Stimulated activated naive CD8-positive, alpha-beta T cell treated with anti-CD3 and anti-CD28 coated beads, Interleukin-15, amount 100 ng/mL, for 72 hours (primary cell): ENCODE results near the gene RETREG3.
"Not testable (repeated sequence)": the region's sequence is repeated elsewhere in the genome, so short reads cannot be mapped to it uniquely, and the experiment has no call there.

ENCODE experiments used
- ATAC-seq: fragments of 150-1000 bp; cut with Tn5 transposase; 2 replicates; pipeline ENCODE4 v1.10.0; 2021; ENCODE audit warnings: mild to moderate bottlenecking, moderate library complexity
- DNase-seq, 2 donors: peaks; one replicate each; pipeline ENCODE4 v3.0.0; 2021 to 2022
- H3K27ac Mint-ChIP-seq, 2 donors: one replicate each; pipeline ENCODE4 v1.8.0; 2022; ENCODE audit warnings: mild to moderate bottlenecking in 2 of 2, mixed read lengths in 2 of 2, moderate library complexity in 2 of 2
- H3K27me3 Mint-ChIP-seq: one replicate; pipeline ENCODE4 v1.8.0; 2022; ENCODE audit warnings: mixed read lengths
- H3K4me1 Mint-ChIP-seq: one replicate; pipeline ENCODE4 v1.8.0; 2022; ENCODE audit warnings: mild to moderate bottlenecking, mixed read lengths
- H3K4me3 Mint-ChIP-seq, 2 donors: one replicate each; pipeline ENCODE4 v1.8.0; 2022; ENCODE audit warnings: mild to moderate bottlenecking in 2 of 2, mixed read lengths in 2 of 2, moderate library complexity in 1 of 2
- H3K9me3 Mint-ChIP-seq, 2 donors: one replicate each; pipeline ENCODE4 v1.8.0; 2022; ENCODE audit warnings: mixed read lengths in 2 of 2

The RETREG3 gene

GRCh38 chr17:42623271-42623670 is 14.1 kb upstream of the RETREG3 start:
- ATAC-seq (no peak), DNase-seq (no peak)
- Mint-ChIP-seq H3K4me1 (peaks cover 11% of the 10 kb centered on the region), H3K27me3 (no peaks in the 10 kb centered on the region), H3K4me3 (no peak overlapping the region), H3K9me3 (no peaks in the 10 kb centered on the region), H3K27ac (no peak overlapping the region)

- not testable (repeated sequence) for ATAC-seq, H3K27me3 Mint-ChIP-seq, H3K4me3 Mint-ChIP-seq, DNase-seq, H3K9me3 Mint-ChIP-seq, H3K27ac Mint-ChIP-seq
- peaks cover 17% of the 10 kb centered on the region for H3K4me1 Mint-ChIP-seq
These were observed 12.8 kb upstream of the RETREG3 start for GRCh38 chr17:42621987-42622386.

- H3K4me3 Mint-ChIP-seq: no peak overlapping the region
- ATAC-seq (peak; percentile 20), DNase-seq (no peak)
- H3K27ac Mint-ChIP-seq: no peak overlapping the region
- peaks cover 17% of the 10 kb centered on the region for H3K4me1 Mint-ChIP-seq
- no peaks in the 10 kb centered on the region for H3K27me3 Mint-ChIP-seq
- H3K9me3 Mint-ChIP-seq: no peaks in the 10 kb centered on the region
These were observed 9.4 kb upstream of the RETREG3 start for GRCh38 chr17:42618442-42619150.

- Mint-ChIP-seq H3K4me1 (peaks cover 17% of the 10 kb centered on the region), H3K9me3 (no peaks in the 10 kb centered on the region), H3K27ac (peak overlapping the region in 1 of 2 donors; percentile 19), H3K4me3 (no peak overlapping the region), H3K27me3 (no peaks in the 10 kb centered on the region)
- no peak for DNase-seq
- ATAC-seq: peak; percentile 35
These were observed 8.8 kb upstream of the RETREG3 start for GRCh38 chr17:42617956-42618431.

- Mint-ChIP-seq H3K4me3 (no peak overlapping the region), H3K9me3 (no peaks in the 10 kb centered on the region), H3K4me1 (peaks cover 11% of the 10 kb centered on the region), H3K27ac (peak overlapping the region in 1 of 2 donors; percentile 16), H3K27me3 (no peaks in the 10 kb centered on the region)
- no peak for DNase-seq
- ATAC-seq: no peak
These were observed 4.6 kb upstream of the RETREG3 start for GRCh38 chr17:42613699-42614295.

GRCh38 chr17:42612013-42612412 is 2.8 kb upstream of the RETREG3 start:
- DNase-seq: no peak
- Mint-ChIP-seq H3K27me3 (no peaks in the 10 kb centered on the region), H3K4me3 (no peak overlapping the region), H3K4me1 (peaks cover 10% of the 10 kb centered on the region), H3K9me3 (no peaks in the 10 kb centered on the region), H3K27ac (no peak overlapping the region)
- ATAC-seq: no peak

- H3K27me3 Mint-ChIP-seq: not testable (repeated sequence)
These were observed 934 bp upstream of the RETREG3 start for GRCh38 chr17:42609814-42610801.

GRCh38 chr17:42608305-42609181 is 631 bp downstream of the RETREG3 start:
- H3K9me3 Mint-ChIP-seq: no peaks in the 10 kb centered on the region
- peaks cover 43% of the 10 kb centered on the region for H3K4me1 Mint-ChIP-seq
- no peaks in the 10 kb centered on the region for H3K27me3 Mint-ChIP-seq
- DNase-seq (peak in 1 of 2 donors; percentile 15), ATAC-seq (peak; percentile 74)
- peak overlapping the region; percentile 95 to 98 for H3K27ac Mint-ChIP-seq
- peak overlapping the region; percentile 95 to 99 for H3K4me3 Mint-ChIP-seq

More at GRCh38 chr17:42609814-42610801, 934 bp upstream of the RETREG3 start:
- peak overlapping the region; percentile 94 to 98 for H3K27ac Mint-ChIP-seq
- ATAC-seq (peak; percentile 0), DNase-seq (peak in 1 of 2 donors; percentile 37)
- H3K4me3 Mint-ChIP-seq: peak overlapping the region; percentile 95 to 99
- not testable (repeated sequence) for H3K9me3 Mint-ChIP-seq
- H3K4me1 Mint-ChIP-seq: peaks cover 29% of the 10 kb centered on the region

GRCh38 chr17:42607769-42608168 is 1.4 kb downstream of the RETREG3 start:
- H3K4me1 Mint-ChIP-seq: peaks cover 50% of the 10 kb centered on the region
- DNase-seq: no peak
- ATAC-seq: no peak
- no peaks in the 10 kb centered on the region for H3K27me3 Mint-ChIP-seq
- no peak overlapping the region for H3K27ac Mint-ChIP-seq
- no peaks in the 10 kb centered on the region for H3K9me3 Mint-ChIP-seq
- H3K4me3 Mint-ChIP-seq: peak overlapping the region; percentile 95 to 99

- Mint-ChIP-seq H3K27ac (peak overlapping the region in 1 of 2 donors; percentile 3), H3K4me1 (peaks cover 65% of the 10 kb centered on the region), H3K4me3 (no peak overlapping the region), H3K9me3 (no peaks in the 10 kb centered on the region), H3K27me3 (no peaks in the 10 kb centered on the region)
- DNase-seq (no peak), ATAC-seq (no peak)
These were observed 5.9 kb downstream of the RETREG3 start for GRCh38 chr17:42603318-42603717.

GRCh38 chr17:42598905-42599304 is 10.3 kb downstream of the RETREG3 start:
- DNase-seq: no peak
- H3K4me3 Mint-ChIP-seq: no peak overlapping the region
- peaks cover 27% of the 10 kb centered on the region for H3K4me1 Mint-ChIP-seq
- ATAC-seq: no peak
- H3K27me3 Mint-ChIP-seq: no peaks in the 10 kb centered on the region
- no peaks in the 10 kb centered on the region for H3K9me3 Mint-ChIP-seq
- peak overlapping the region in 1 of 2 donors; percentile 5 for H3K27ac Mint-ChIP-seq

GRCh38 chr17:42596386-42596785 is 12.8 kb downstream of the RETREG3 start:
- ATAC-seq: no peak
- Mint-ChIP-seq H3K4me3 (no peak overlapping the region), H3K27me3 (no peaks in the 10 kb centered on the region), H3K9me3 (no peaks in the 10 kb centered on the region), H3K4me1 (peaks cover 18% of the 10 kb centered on the region), H3K27ac (no peak overlapping the region)
- DNase-seq: no peak

- H3K4me1 Mint-ChIP-seq: peaks cover 7% of the 10 kb centered on the region
- no peak overlapping the region for H3K27ac Mint-ChIP-seq
- H3K9me3 Mint-ChIP-seq: no peaks in the 10 kb centered on the region
- H3K27me3 Mint-ChIP-seq: no peaks in the 10 kb centered on the region
- ATAC-seq (no peak), DNase-seq (no peak)
- H3K4me3 Mint-ChIP-seq: no peak overlapping the region
These were observed 17.8 kb downstream of the RETREG3 start for GRCh38 chr17:42591411-42591810.

GRCh38 chr17:42590886-42591285 is 18.3 kb downstream of the RETREG3 start:
- ATAC-seq (no peak), DNase-seq (no peak)
- Mint-ChIP-seq H3K27ac (peak overlapping the region in 1 of 2 donors; percentile 56), H3K9me3 (no peaks in the 10 kb centered on the region), H3K27me3 (no peaks in the 10 kb centered on the region), H3K4me3 (no peak overlapping the region), H3K4me1 (peaks cover 8% of the 10 kb centered on the region)
